HepG2 (cell line): ENCODE data around the gene ZNF608. TPM values are rescaled to one million over a fixed set of nuclear protein-coding genes. Genes with fewer than 3 reads are reported as not detected.

Experiments used
- ATAC-seq: fragments of 200-7000 bp; cut with Tn5 transposase; 3 replicates; pipeline ENCODE4 v1.9.1; 2020; ENCODE audit warnings: mild to moderate bottlenecking, moderate library complexity
- BruUV-seq: library from RNA; stranded (reverse); fragments of 400-500 nt; replicated peaks from 2 replicates; lab custom pipeline; 2021; lab: Mats Ljungman, UMichigan
- CTCF ChIA-PET: fragments of 300-600 bp; formaldehyde crosslinking; extraction: SDS; loops from one replicate; lab custom pipeline; 2021; ENCODE audit warnings: low total read pairs, inconsistent platforms, low intra/inter-chr PET ratio; lab: Yijun Ruan, JAX
- POLR2A ChIA-PET: fragments of 350-600 bp; sonication (Branson Sonifier 250); formaldehyde crosslinking; loops from one replicate; lab custom pipeline; 2020; ENCODE audit warnings: antibody characterized with exemption, inconsistent platforms; lab: Yijun Ruan, JAX
- DNase-seq: peaks from one replicate; pipeline ENCODE4 v3.0.0-alpha.2; 2015; ENCODE audit warnings: low spot score
- FAIRE-seq: peaks from 3 replicates; lab custom pipeline; 2011; peaks lifted over from hg19 to GRCh38; lab: Jason Lieb, UNC
- H2AFZ ChIP-seq: one replicate; pipeline ENCODE4 v1.6.1; 2011; ENCODE audit warnings: low read length, inconsistent platforms
- H3K27ac ChIP-seq: fragments of 300-600 bp; 3 replicates; pipeline ENCODE4 v1.8.0; 2011; ENCODE audit warnings: mixed run types, mild to moderate bottlenecking, mixed read lengths, low read length, inconsistent platforms; ENCODE audit not compliant: insufficient read depth; ENCODE audit errors: extremely low read length
- H3K27me3 ChIP-seq, 2 experiments: fragments of 200-600 bp in 1 of 2; 2 replicates in 1 of 2; 3 replicates in 1 of 2; pipeline versions ENCODE4 v1.6.0 to v1.8.0; 2011; ENCODE audit warnings: low read length in 2 of 2, mild to moderate bottlenecking in 2 of 2, moderate library complexity in 2 of 2, inconsistent platforms in 1 of 2; ENCODE audit not compliant: insufficient read depth in 2 of 2, control insufficient read depth in 1 of 2
- H3K36me3 ChIP-seq, 2 experiments: fragments of 200-600 bp in 1 of 2; replicated peaks in 1 of 2; 2 replicates in 1 of 2; 3 replicates in 1 of 2; pipeline versions ENCODE4 v1.5.1 to v1.8.0; 2011; ENCODE audit warnings: low read length in 2 of 2, inconsistent platforms in 1 of 2; ENCODE audit not compliant: insufficient read depth in 2 of 2, control insufficient read depth in 1 of 2
- H3K4me1 ChIP-seq: 2 replicates; pipeline ENCODE4 v1.5.1; 2012; ENCODE audit warnings: low read length, inconsistent platforms; ENCODE audit not compliant: insufficient read depth
- H3K4me2 ChIP-seq: 2 replicates; pipeline ENCODE4 v1.6.0; 2011; ENCODE audit warnings: low read depth, low read length, inconsistent platforms
- H3K4me3 ChIP-seq, 3 experiments: fragments of 200-600 bp in 1 of 3; sonication (generic), shearing (Covaris generic) in 1 of 3; replicated peaks in 1 of 3; 2 replicates each; pipeline ENCODE4 v1.5.1; 2011 to 2016; ENCODE audit warnings: low read length in 3 of 3, inconsistent platforms in 2 of 3, low read depth in 2 of 3, mild to moderate bottlenecking in 2 of 3, control low read depth in 1 of 3, mixed read lengths in 1 of 3; ENCODE audit not compliant: insufficient read depth in 1 of 3
- H3K79me2 ChIP-seq: one replicate; pipeline ENCODE4 v1.6.1; 2011; ENCODE audit warnings: low read length, inconsistent platforms; ENCODE audit not compliant: insufficient read depth
- H3K9ac ChIP-seq: 2 replicates; pipeline ENCODE4 v1.6.0; 2011; ENCODE audit warnings: mild to moderate bottlenecking, low read depth, low read length, inconsistent platforms; ENCODE audit not compliant: insufficient read depth
- H3K9me3 ChIP-seq: 2 replicates; pipeline ENCODE4 v1.5.1; 2012; ENCODE audit warnings: mild to moderate bottlenecking, low read length
- H4K20me1 ChIP-seq: 2 replicates; pipeline ENCODE4 v1.6.0; 2011; ENCODE audit warnings: inconsistent platforms, mild to moderate bottlenecking, low read length, moderate library complexity; ENCODE audit not compliant: insufficient read depth
- DPF2 ChIP-seq: sonication (generic); formaldehyde crosslinking; IDR thresholded peaks from 2 replicates; pipeline ENCODE4 v1.4.0; 2020; ENCODE audit warnings: mild to moderate bottlenecking, low read depth, missing genetic modification reagents, borderline replicate concordance
- ELF4 ChIP-seq: sonication (generic); formaldehyde crosslinking; IDR thresholded peaks from 2 replicates; pipeline ENCODE4 v1.5.0; 2020; ENCODE audit warnings: missing genetic modification reagents, mild to moderate bottlenecking, moderate library complexity, borderline replicate concordance
- KDM5A ChIP-seq: fragments of 200-600 bp; sonication (generic); IDR thresholded peaks from 2 replicates; pipeline ENCODE4 v1.7.0; 2018; ENCODE audit warnings: antibody characterized with exemption, mild to moderate bottlenecking, low read length, borderline replicate concordance
- NRL ChIP-seq: sonication (generic); formaldehyde crosslinking; IDR thresholded peaks from 2 replicates; pipeline ENCODE4 v1.5.0; 2020; ENCODE audit warnings: missing genetic modification reagents, mild to moderate bottlenecking, moderate library complexity, borderline replicate concordance
- ZBTB21 ChIP-seq: sonication (generic); formaldehyde crosslinking; IDR thresholded peaks from 2 replicates; pipeline ENCODE4 v1.4.0; 2020; ENCODE audit warnings: missing genetic modification reagents
- ZNF646 ChIP-seq: sonication (generic); formaldehyde crosslinking; IDR thresholded peaks from 2 replicates; pipeline ENCODE4 v1.9.0; 2021; ENCODE audit warnings: mild to moderate bottlenecking, missing genetic modification reagents
- WGBS: methylation state at CpG from one replicate; pipeline ENCODE4 v1.1.6; 2017; ENCODE audit warnings: low lambda C conversion rate; 5-methylcytosine and 5-hydroxymethylcytosine counted together
- in situ Hi-C: cut with HindIII; loops from 2 replicates; pipeline ENCODE4 v1.10.0; 2017; ENCODE audit warnings: low pct_unique_long_range_greater_than_20kb; ENCODE audit not compliant: extremely low pct_ligation_motif_present
- intact Hi-C: fragments of 100-400 bp; cut with micrococcal nuclease; formaldehyde crosslinking; loops from one replicate; pipeline ENCODE4 v1.10.0; 2022; ENCODE audit not compliant: unreplicated experiment
- polyA plus RNA-seq, 8 experiments: library from polyadenylated mRNA; depleted of rRNA in 3 of 8; stranded (reverse) in 7 of 8; unstranded in 1 of 8; fragments of >200 nt; fragmentation: Illumina TruSeq in 4 of 8; extraction: Trizol in 4 of 8; gene quantifications; 2 replicates each; pipeline versions ENCODE4 v1.2.1 to v1.2.3, GENCODE V29; 2011 to 2016; ENCODE audit warnings: low read depth in 4 of 8, missing spikeins in 1 of 8, mixed read lengths in 1 of 8; ENCODE audit not compliant: insufficient read depth in 1 of 8
- total RNA-seq, 5 experiments: library from RNA; depleted of rRNA; stranded (reverse); fragments of >200 nt; fragmentation: Illumina TruSeq; extraction: Trizol; gene quantifications; 2 replicates each; pipeline ENCODE4 v1.2.3, GENCODE V29; 2016; ENCODE audit warnings: low read depth in 1 of 5

ZNF608 gene
- total and polyA plus RNA-seq, 2 of the 13 experiments (the other 11 are each of a cell fraction or from before 2014, with no cell fraction given): 0.66 to 0.91 TPM

GRCh38 chr5:124701016-124701415, 45.4 kb downstream of the ZNF608 start:
- ChIA-PET POLR2A (no interaction called here), CTCF (no interaction called here)
- FAIRE-seq (no peak), DNase-seq (no peak), ATAC-seq (no peak)
- Histone ChIP-seq H3K4me1 (0 out of 2 replicates have a peak, but pooled peaks cover 7% of the 10 kb centered on the region), H4K20me1 (no peaks in the 10 kb centered on the region), H3K4me3 (no peak overlapping the region), H3K4me2 (no peak overlapping the region), H3K9me3 (no peaks in the 10 kb centered on the region), H3K36me3 (no peaks in the 10 kb centered on the region), H3K79me2 (no peaks in the 10 kb centered on the region), H3K9ac (no peak overlapping the region), H2AFZ (no peak overlapping the region), H3K27me3 (no peaks in the 10 kb centered on the region; a peak in 1 of 5 replicates), H3K27ac (no peak overlapping the region)
- BruUV-seq: no TSS peak
- TF ChIP-seq DPF2 (CRISPR knock-in tag) (no peak), ZNF646 (CRISPR knock-in tag) (no peak), ZBTB21 (no peak), NRL (CRISPR knock-in tag) (no peak), KDM5A (no peak), ELF4 (CRISPR knock-in tag) (no peak)
- in situ Hi-C loops: no loop called here
- intact Hi-C loops: no loop called here
- WGBS: 70% methylated on average over 9 of the region's 9 CpGs
